ENCODE measurements around the gene CDC14A. TPM values are rescaled to one million over a fixed set of nuclear protein-coding genes. Genes with fewer than 3 reads are reported as not detected.

CDC14A gene
- total RNA-seq, 1 donor from 2014 or later = 2.3 TPM

GRCh38 chr1:100463791-100464424 is 111.6 kb downstream of the CDC14A start:
- TF ChIP-seq CTCF (IDR thresholded peaks at IDR 0.05) = peak; percentile 91
- H3K4me1 Mint-ChIP-seq (ENCODE audit: low read depth) = peaks cover 18% of the 10 kb centered on the region
- no peaks in the 10 kb centered on the region for H3K27me3 Mint-ChIP-seq (ENCODE audit: low read depth)
- no peak overlapping the region for H3K4me3 Mint-ChIP-seq (ENCODE audit: unreplicated experiment)
- H3K36me3 Mint-ChIP-seq (ENCODE audit: low read depth) = no peaks in the 10 kb centered on the region
- no peak overlapping the region for H3K27ac Mint-ChIP-seq (ENCODE audit: unreplicated experiment)
- H3K9me3 Mint-ChIP-seq (ENCODE audit: low read depth) = no peaks in the 10 kb centered on the region
- no peak for DNase-seq (ENCODE audit: low spot score)

GRCh38 chr1:100469578-100469977 is 117.3 kb downstream of the CDC14A start:
- Mint-ChIP-seq H3K4me1 (ENCODE audit: low read depth) (peaks cover 14% of the 10 kb centered on the region), H3K27me3 (ENCODE audit: low read depth) (no peaks in the 10 kb centered on the region), H3K4me3 (ENCODE audit: unreplicated experiment) (no peak overlapping the region), H3K9me3 (ENCODE audit: low read depth) (no peaks in the 10 kb centered on the region), H3K27ac (ENCODE audit: unreplicated experiment) (no peak overlapping the region), H3K36me3 (ENCODE audit: low read depth) (no peaks in the 10 kb centered on the region)
- TF ChIP-seq CTCF (IDR thresholded peaks at IDR 0.05) = no peak
- no peak for DNase-seq (ENCODE audit: low spot score)

- TF ChIP-seq CTCF (IDR thresholded peaks at IDR 0.05) = no peak
- peaks cover 14% of the 10 kb centered on the region for H3K4me1 Mint-ChIP-seq (ENCODE audit: low read depth)
- H3K36me3 Mint-ChIP-seq (ENCODE audit: low read depth) = no peaks in the 10 kb centered on the region
- H3K27ac Mint-ChIP-seq (ENCODE audit: unreplicated experiment) = no peak overlapping the region
- no peak overlapping the region for H3K4me3 Mint-ChIP-seq (ENCODE audit: unreplicated experiment)
- DNase-seq (ENCODE audit: low spot score) = no peak
- no peaks in the 10 kb centered on the region for H3K27me3 Mint-ChIP-seq (ENCODE audit: low read depth)
- H3K9me3 Mint-ChIP-seq (ENCODE audit: low read depth) = no peaks in the 10 kb centered on the region
Measured at GRCh38 chr1:100474834-100475233, 122.5 kb downstream of the CDC14A start.

- no peak overlapping the region for H3K4me3 Mint-ChIP-seq (ENCODE audit: unreplicated experiment)
- DNase-seq (ENCODE audit: low spot score) = no peak
- H3K27ac Mint-ChIP-seq (ENCODE audit: unreplicated experiment) = no peak overlapping the region
- TF ChIP-seq CTCF (IDR thresholded peaks at IDR 0.05) = no peak
- peaks cover 16% of the 10 kb centered on the region for H3K4me1 Mint-ChIP-seq (ENCODE audit: low read depth)
- H3K27me3 Mint-ChIP-seq (ENCODE audit: low read depth) = no peaks in the 10 kb centered on the region
- H3K36me3 Mint-ChIP-seq (ENCODE audit: low read depth) = no peaks in the 10 kb centered on the region
- no peaks in the 10 kb centered on the region for H3K9me3 Mint-ChIP-seq (ENCODE audit: low read depth)
Measured at GRCh38 chr1:100476735-100477290, 124.5 kb downstream of the CDC14A start.

GRCh38 chr1:100478816-100479215 is 126.5 kb downstream of the CDC14A start:
- Mint-ChIP-seq H3K27ac (ENCODE audit: unreplicated experiment) (no peak overlapping the region), H3K27me3 (ENCODE audit: low read depth) (no peaks in the 10 kb centered on the region), H3K4me1 (ENCODE audit: low read depth) (peaks cover 24% of the 10 kb centered on the region), H3K36me3 (ENCODE audit: low read depth) (no peaks in the 10 kb centered on the region), H3K9me3 (ENCODE audit: low read depth) (no peaks in the 10 kb centered on the region), H3K4me3 (ENCODE audit: unreplicated experiment) (no peak overlapping the region)
- DNase-seq (ENCODE audit: low spot score) = no peak
- TF ChIP-seq CTCF (IDR thresholded peaks at IDR 0.05) = no peak

Data from chondrocyte (in vitro differentiated cells).